B cell (primary cell): ENCODE measurements around the gene MIOX. TPM values are rescaled to one million over a fixed set of nuclear protein-coding genes. Genes with fewer than 3 reads are reported as not detected.
A peak's percentile ranks its signal among the peaks of the same experiment; 100 is the strongest.

Experiments used
- ATAC-seq: fragments of 200-7000 bp; cut with Tn5 transposase; one replicate; pipeline ENCODE4 v1.10.0; 2021; ENCODE audit warnings: low read depth, mild to moderate bottlenecking, moderate number of reproducible peaks, moderate library complexity
- CTCF ChIA-PET: fragments of 350-600 bp; sonication (Branson Sonifier 250); formaldehyde crosslinking; loops from one replicate; lab custom pipeline; 2021; ENCODE audit warnings: antibody characterized with exemption, inconsistent platforms; lab: Charles Lee
- POLR2A ChIA-PET: fragments of 350-600 bp; sonication (Branson Sonifier 250); formaldehyde crosslinking; loops from one replicate; lab custom pipeline; 2021; ENCODE audit warnings: antibody characterized with exemption; lab: Charles Lee
- DNase-seq: peaks from one replicate; pipeline ENCODE4 v3.0.0; 2013
- H2AFZ ChIP-seq: 2 replicates; pipeline ENCODE4 v1.6.1; 2012; ENCODE audit warnings: mild to moderate bottlenecking, low read depth, low read length; ENCODE audit not compliant: insufficient read depth, poor library complexity, severe bottlenecking
- H3K27ac ChIP-seq, 2 donors: 1 replicate in 1 of 2; 2 replicates in 1 of 2; pipeline ENCODE4 v1.5.1; 2012 to 2013; ENCODE audit warnings: low read length in 2 of 2, mild to moderate bottlenecking in 2 of 2, moderate library complexity in 1 of 2
- H3K27me3 ChIP-seq, 4 experiments: fragments of 200-600 bp in 1 of 4; sonication (generic) in 1 of 4; replicated peaks in 1 of 4; 1 replicate in 2 of 4; 2 replicates in 2 of 4; pipeline versions ENCODE4 v1.6.1 to v1.7.0; 2013 to 2016; ENCODE audit warnings: low read length in 3 of 4, mild to moderate bottlenecking in 2 of 4, mixed read lengths in 1 of 4, moderate library complexity in 1 of 4; ENCODE audit not compliant: insufficient read depth in 4 of 4, control insufficient read depth in 3 of 4; ENCODE audit errors: control extremely low read depth in 1 of 4
- H3K36me3 ChIP-seq, 2 experiments: replicated peaks in 1 of 2; 1 replicate in 1 of 2; 2 replicates in 1 of 2; pipeline versions ENCODE4 v1.6.1 to v1.7.1; 2013; ENCODE audit warnings: low read length in 1 of 2; ENCODE audit not compliant: insufficient read depth in 2 of 2, control insufficient read depth in 1 of 2; ENCODE audit errors: control extremely low read depth in 1 of 2, extremely low read depth in 1 of 2
- H3K4me1 ChIP-seq, 2 donors: fragments of 200-600 bp in 1 of 2; sonication (generic) in 1 of 2; 1 replicate in 1 of 2; 2 replicates in 1 of 2; pipeline versions ENCODE4 v1.5.1 to v1.6.1; 2013 to 2017; ENCODE audit warnings: low read length in 2 of 2; ENCODE audit not compliant: control insufficient read depth in 2 of 2, insufficient read depth in 2 of 2
- H3K4me2 ChIP-seq: replicated peaks from 2 replicates; pipeline ENCODE3; 2012; ENCODE audit warnings: mild to moderate bottlenecking, low read depth, low read length; ENCODE audit not compliant: poor library complexity, severe bottlenecking
- H3K4me3 ChIP-seq, 5 experiments: fragments of 200-600 bp in 1 of 5; sonication (generic) in 1 of 5; 1 replicate in 3 of 5; 2 replicates in 2 of 5; pipeline versions ENCODE4 v1.5.1 to v1.7.0; 2011 to 2016; ENCODE audit warnings: low read length in 4 of 5, mild to moderate bottlenecking in 4 of 5, low read depth in 2 of 5, control low read depth in 1 of 5, moderate library complexity in 1 of 5; ENCODE audit not compliant: insufficient read depth in 1 of 5; ENCODE audit errors: control extremely low read depth in 1 of 5, extremely low read depth in 1 of 5
- H3K79me2 ChIP-seq: fragments of 200-600 bp; sonication (generic); one replicate; pipeline ENCODE4 v1.6.0; 2016; ENCODE audit warnings: low read length; ENCODE audit not compliant: control insufficient read depth, insufficient read depth
- H3K9ac ChIP-seq: fragments of 200-600 bp; sonication (generic); 2 replicates; pipeline ENCODE4 v1.6.1; 2017; ENCODE audit warnings: mild to moderate bottlenecking, low read length, moderate library complexity
- H3K9me3 ChIP-seq, 3 donors: one replicate each; pipeline versions ENCODE4 v1.6.1 to v1.7.1; 2013; ENCODE audit warnings: low read length in 2 of 3; ENCODE audit not compliant: control insufficient read depth in 2 of 3, insufficient read depth in 1 of 3; ENCODE audit errors: control extremely low read depth in 1 of 3
- H4K20me1 ChIP-seq: 2 replicates; pipeline ENCODE4 v1.6.0; 2012; ENCODE audit warnings: mild to moderate bottlenecking, low read length; ENCODE audit not compliant: insufficient read depth, control insufficient read depth, poor library complexity, severe bottlenecking
- H3K27ac Mint-ChIP-seq: one replicate; pipeline ENCODE4 v1.8.0; 2021; ENCODE audit warnings: mixed read lengths
- H3K27me3 Mint-ChIP-seq: one replicate; pipeline ENCODE4 v1.8.0; 2021; ENCODE audit warnings: mixed read lengths
- H3K4me1 Mint-ChIP-seq: one replicate; pipeline ENCODE4 v1.8.0; 2021; ENCODE audit warnings: mixed read lengths
- H3K4me3 Mint-ChIP-seq: one replicate; pipeline ENCODE4 v1.8.0; 2021; ENCODE audit warnings: mixed read lengths
- H3K9me3 Mint-ChIP-seq: one replicate; pipeline ENCODE4 v1.8.0; 2022; ENCODE audit warnings: mixed read lengths; ENCODE audit not compliant: insufficient read depth
- CTCF ChIP-seq: fragments of 200-600 bp; IDR thresholded peaks from one replicate; pipeline ENCODE4 v1.8.0; 2022; ENCODE audit warnings: antibody characterized with exemption, mild to moderate bottlenecking
- EZH2 ChIP-seq: IDR thresholded peaks from 2 replicates; pipeline ENCODE4 v1.6.1; 2012; ENCODE audit warnings: borderline replicate concordance, low read depth, mild to moderate bottlenecking, moderate library complexity, low read length; ENCODE audit not compliant: insufficient read depth, poor library complexity, severe bottlenecking
- WGBS: methylation state at CpG from one replicate; pipeline ENCODE4 v1.1.5; 2013; ENCODE audit warnings: missing lambda C conversion rate; ENCODE audit not compliant: insufficient coverage; 5-methylcytosine and 5-hydroxymethylcytosine counted together
- intact Hi-C: fragments of 100-400 bp; cut with micrococcal nuclease; formaldehyde crosslinking; loops from one replicate; pipeline ENCODE4 v1.10.0; 2022
- polyA plus RNA-seq: library from polyadenylated mRNA; depleted of rRNA; stranded (reverse); fragments of >200 nt; gene quantifications from 2 replicates; pipeline ENCODE4 v1.2.3, GENCODE V29; 2012
- total RNA-seq, 2 donors: library from RNA; stranded (reverse); fragments of 120-200 nt in 1 of 2; gene quantifications; 1 replicate in 1 of 2; 2 replicates in 1 of 2; pipeline versions ENCODE4 v1.2.3 to v1.2.4, GENCODE V29; 2013 to 2022

MIOX gene
- total and polyA plus RNA-seq, 2 donors (not counting 1 experiment from before 2014, with no cell fraction given): 0.88 TPM; not detected in 1

- peaks cover 4% of the 10 kb centered on the region for H3K27me3 Mint-ChIP-seq
- ATAC-seq: peak; percentile 82
- peak within 1 kb of the TSS; percentile 61 for H3K9ac ChIP-seq
- no peaks in the 10 kb centered on the region for H3K9me3 Mint-ChIP-seq
- peaks cover 0 to 3% (median 0%) of the 10 kb centered on the region in 3 donors for H3K9me3 ChIP-seq
- 2% methylated on average over 67 of the region's 70 CpGs for WGBS
- peaks cover 25% of the 10 kb centered on the region for H3K4me1 Mint-ChIP-seq
- H4K20me1 ChIP-seq: peaks cover 5% of the 10 kb centered on the region
- intact Hi-C loops: loop anchor here (1.0 kb wide), 1 partner anchor 11 kb away; no protein-coding TSS in a partner anchor
- peak; percentile 66 for DNase-seq
- no peaks in the 10 kb centered on the region for H3K36me3 ChIP-seq
- peaks cover 0 to 26% (median 7%) of the 10 kb centered on the region in 4 experiments for H3K27me3 ChIP-seq
- CTCF ChIA-PET: interaction anchor here (1.7 kb wide), 1 partner anchor 44 kb away, joined by 4 read pairs; the partner anchor contains the start of gene SCO2
- no peak within 1 kb of the TSS for H3K27ac ChIP-seq
- peak within 1 kb of the TSS; percentile 81 for H3K4me3 Mint-ChIP-seq
- peak within 1 kb of the TSS; percentile 90 for H3K4me2 ChIP-seq
- peak within 1 kb of the TSS; percentile 72 for H2AFZ ChIP-seq
- H3K27ac Mint-ChIP-seq: peak within 1 kb of the TSS; percentile 20
- H3K79me2 ChIP-seq: peaks cover 4% of the 10 kb centered on the region
- peaks cover 16 to 31% of the 10 kb centered on the region in 2 donors for H3K4me1 ChIP-seq
- POLR2A ChIA-PET: interaction anchor here (0.8 kb wide), 1 partner anchor 12 kb away, joined by 3 read pairs; no protein-coding TSS in a partner anchor
- TF ChIP-seq CTCF (no peak), EZH2 (no peak)
- peak within 1 kb of the TSS in 4 of 5 experiments; percentile 24 to 62 (median 51) for H3K4me3 ChIP-seq
Observed at GRCh38 chr22:50481440-50482106, 5.1 kb upstream of the MIOX start, which contains the start of gene ADM2. TSS of gene ADM2 (plus strand) at chr22:50481543. CDS start at chr22:50481848, 305 bp downstream.
